Stimulated activated CD4-positive, alpha-beta T cell treated with anti-CD3 and anti-CD28 coated beads, TNF-alpha, amount 100 ng/mL, for 48 hours (primary cell): ENCODE data around the gene KCNQ1OT1.

Experiments used
- DNase-seq, 3 donors: peaks; one replicate each; pipeline ENCODE4 v3.0.0-alpha.2; 2020; ENCODE audit warnings: low read depth in 3 of 3

The KCNQ1OT1 gene

GRCh38 chr11:2686360-2687222 is 13.2 kb downstream of the KCNQ1OT1 start:
- DNase-seq: no peak

- DNase-seq: no peak
Observed at GRCh38 chr11:2685566-2686359, 14.0 kb downstream of the KCNQ1OT1 start.

DNA sequence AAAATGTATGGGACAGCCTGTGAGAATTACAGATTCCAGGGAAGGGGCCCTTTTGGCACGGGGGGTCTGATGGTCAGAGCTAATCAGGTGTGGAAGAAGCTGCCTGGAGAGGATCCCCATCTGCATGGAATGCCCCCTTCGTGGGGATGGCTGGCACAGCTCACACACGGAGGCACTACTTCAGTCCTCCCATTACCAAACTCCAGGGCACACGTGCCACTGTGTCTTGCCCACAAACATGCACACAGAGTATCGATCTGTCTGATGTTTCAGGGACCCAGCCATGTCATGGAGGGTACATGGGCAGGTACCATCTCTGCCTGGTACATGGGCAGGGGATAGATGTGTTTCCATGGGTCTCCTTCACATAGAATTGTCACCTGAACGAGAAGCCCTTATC is 14.7 kb downstream of the KCNQ1OT1 start:
- DNase-seq: no peak

DNA sequence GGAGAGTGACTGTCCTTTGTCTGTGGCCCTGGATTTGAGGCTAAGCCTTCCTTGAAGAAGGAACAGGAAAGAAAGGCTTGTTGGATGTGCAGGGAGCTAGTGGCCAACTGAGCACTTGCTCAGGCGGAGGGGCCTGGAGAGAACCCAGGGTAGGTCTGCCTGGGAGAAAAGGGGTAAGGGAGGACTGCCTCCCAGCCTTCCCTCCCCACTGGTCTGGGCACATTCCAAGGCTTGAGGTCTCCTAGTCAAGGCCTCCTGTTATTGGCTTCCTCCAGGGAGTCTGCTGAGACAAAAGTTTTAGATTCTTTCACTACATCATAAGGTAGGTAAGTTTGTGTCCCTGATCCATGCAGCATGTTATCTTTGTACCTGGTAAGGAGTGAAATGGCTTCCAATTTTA is 15.2 kb downstream of the KCNQ1OT1 start:
- DNase-seq: no peak

DNA sequence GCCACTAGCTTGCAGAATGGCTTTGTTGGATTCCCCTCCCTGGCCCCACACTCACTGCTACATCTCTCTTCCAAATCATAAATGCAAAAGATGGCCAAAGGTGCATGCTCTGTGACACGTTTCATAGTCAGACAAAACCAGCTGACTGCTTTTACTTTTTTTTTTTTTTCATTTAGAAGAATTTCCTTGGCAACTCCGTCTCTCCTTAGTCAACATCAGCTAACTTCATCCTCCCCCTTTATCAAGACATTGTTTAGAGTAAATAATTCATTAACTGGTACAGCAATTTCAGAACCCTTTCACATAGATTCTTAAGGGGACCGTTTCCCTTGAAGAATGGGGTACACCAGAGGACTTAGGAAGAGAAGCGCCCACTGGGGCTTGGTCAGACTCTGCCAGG is 16.0 kb downstream of the KCNQ1OT1 start:
- DNase-seq: no peak

- no peak for DNase-seq
Observed at GRCh38 chr11:2681408-2682145, 18.2 kb downstream of the KCNQ1OT1 start.

DNA sequence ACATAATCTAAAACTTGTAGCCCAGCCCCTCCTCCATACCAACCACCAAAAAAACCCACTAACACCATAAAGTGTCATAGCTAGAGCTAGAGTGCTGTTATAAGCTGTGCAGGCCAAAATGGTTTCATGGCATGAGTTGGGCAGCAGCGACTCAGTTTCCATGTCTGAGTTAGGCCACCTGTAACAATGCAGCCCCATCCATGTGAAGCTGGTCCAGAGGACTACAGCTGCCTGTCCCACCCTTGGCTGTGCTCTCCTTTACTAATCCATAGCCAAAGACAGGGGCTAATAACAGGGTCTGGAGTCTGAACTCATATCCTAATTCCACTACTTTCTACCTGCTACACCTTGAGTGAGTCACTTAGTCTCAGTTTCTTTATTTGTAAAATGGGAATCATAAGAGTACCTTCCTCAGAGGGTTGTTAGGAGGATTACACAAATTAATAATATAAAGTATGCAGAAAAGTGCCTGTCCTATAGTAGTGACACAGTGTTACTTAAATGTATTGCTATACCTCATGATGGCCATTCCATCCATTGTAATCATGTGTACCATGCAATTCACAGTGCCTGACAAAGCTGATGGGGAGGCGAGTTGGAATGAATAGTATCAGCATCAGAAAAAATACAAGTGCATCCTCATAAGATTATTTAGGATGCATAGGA is 20.6 kb downstream of the KCNQ1OT1 start:
- DNase-seq: no peak

- no peak for DNase-seq
Observed at GRCh38 chr11:2678396-2678795, 21.4 kb downstream of the KCNQ1OT1 start.

DNA sequence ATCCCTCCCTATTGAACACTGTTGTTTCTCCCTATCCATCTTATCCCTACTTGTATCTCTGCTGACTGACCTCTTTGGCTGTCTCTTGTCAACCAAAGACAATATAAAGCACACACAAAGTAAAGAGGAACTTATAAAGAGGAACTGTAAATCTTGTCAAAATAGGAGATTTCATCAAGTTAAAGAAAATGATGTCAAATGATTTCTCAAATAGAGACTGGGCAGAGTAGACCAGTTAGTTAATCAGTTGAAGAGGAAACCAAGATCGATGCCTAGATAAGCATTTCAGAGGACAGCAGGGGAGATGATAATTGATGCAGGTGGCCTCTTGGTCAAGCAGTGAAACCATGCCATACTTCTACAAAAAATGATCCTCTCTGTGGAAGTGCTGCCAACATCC is 22.7 kb downstream of the KCNQ1OT1 start:
- DNase-seq: no peak

DNA sequence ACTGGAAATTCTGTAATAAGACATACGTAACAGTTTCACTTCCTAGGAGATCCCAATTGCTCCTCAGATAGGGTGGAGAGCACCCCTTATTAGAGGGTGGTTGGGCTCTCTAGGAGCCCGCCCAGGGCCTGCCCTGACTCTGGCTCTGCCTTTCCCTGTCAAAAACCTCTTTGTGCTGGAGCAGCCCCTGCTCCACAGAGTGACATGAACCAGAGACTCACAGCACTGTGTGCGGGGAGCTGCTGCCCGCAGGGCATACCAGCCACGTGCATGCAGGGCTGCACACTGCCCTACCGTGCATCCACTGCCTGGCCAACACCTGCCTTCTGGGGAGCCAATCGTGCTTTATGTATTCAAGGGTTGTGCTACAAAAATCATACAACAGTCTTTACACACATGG is 24.3 kb downstream of the KCNQ1OT1 start:
- no peak for DNase-seq

- DNase-seq: no peak
Observed at GRCh38 chr11:2674658-2675131, 25.1 kb downstream of the KCNQ1OT1 start.

DNA sequence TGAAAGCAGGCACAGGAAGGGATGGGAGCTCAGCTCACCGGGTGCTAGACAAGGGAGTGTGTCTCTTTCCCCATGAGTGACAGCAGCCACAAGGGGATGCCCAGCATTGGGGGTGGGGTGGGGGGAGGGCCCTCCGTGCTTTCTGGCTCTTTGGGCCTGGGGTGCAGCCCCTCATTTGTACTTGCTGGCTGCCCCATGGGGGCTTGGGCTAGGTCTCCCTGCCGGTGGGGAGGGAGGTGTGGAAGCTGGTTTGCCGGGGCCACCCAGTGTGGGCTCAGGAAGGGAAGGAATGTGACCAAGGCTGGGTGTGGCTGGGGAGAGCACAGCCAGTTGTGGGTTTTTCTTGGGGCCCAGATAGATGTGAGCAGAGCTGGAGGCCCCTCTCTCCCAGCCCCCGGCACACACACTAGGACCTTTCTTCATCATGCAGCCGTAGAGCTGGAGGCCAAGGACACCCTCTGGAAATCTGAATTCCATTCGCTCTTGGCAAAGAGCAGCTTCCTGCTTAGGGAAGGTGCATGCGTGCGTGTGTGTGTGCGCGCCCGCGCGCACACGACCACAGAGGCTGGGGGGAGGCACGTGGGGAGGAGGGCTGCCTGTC is 25.8 kb downstream of the KCNQ1OT1 start:
- DNase-seq: no peak

DNA sequence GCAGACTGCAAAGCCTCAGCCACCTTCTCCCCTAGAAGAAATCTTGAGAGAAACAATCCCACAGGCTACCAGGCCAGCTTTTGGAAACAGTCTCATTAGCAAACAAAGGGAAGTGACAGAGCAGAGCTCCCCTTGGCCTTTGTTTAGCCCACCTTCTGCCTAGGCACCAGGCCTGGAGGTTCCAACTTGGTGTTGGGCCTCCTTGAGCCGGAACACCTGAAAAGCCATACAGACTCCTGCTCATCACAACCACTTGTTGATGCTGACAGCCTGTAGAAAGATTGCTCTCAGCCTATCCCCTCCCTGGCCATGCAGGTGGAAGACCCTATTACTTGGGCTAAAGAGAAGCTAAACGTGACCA is 26.6 kb downstream of the KCNQ1OT1 start:
- DNase-seq: no peak

GRCh38 chr11:2672553-2673249 is 27.1 kb downstream of the KCNQ1OT1 start:
- no peak for DNase-seq

- no peak for DNase-seq
Observed at GRCh38 chr11:2671748-2672147, 28.0 kb downstream of the KCNQ1OT1 start.

GRCh38 chr11:2670541-2671100 is 29.2 kb downstream of the KCNQ1OT1 start:
- DNase-seq: no peak

DNA sequence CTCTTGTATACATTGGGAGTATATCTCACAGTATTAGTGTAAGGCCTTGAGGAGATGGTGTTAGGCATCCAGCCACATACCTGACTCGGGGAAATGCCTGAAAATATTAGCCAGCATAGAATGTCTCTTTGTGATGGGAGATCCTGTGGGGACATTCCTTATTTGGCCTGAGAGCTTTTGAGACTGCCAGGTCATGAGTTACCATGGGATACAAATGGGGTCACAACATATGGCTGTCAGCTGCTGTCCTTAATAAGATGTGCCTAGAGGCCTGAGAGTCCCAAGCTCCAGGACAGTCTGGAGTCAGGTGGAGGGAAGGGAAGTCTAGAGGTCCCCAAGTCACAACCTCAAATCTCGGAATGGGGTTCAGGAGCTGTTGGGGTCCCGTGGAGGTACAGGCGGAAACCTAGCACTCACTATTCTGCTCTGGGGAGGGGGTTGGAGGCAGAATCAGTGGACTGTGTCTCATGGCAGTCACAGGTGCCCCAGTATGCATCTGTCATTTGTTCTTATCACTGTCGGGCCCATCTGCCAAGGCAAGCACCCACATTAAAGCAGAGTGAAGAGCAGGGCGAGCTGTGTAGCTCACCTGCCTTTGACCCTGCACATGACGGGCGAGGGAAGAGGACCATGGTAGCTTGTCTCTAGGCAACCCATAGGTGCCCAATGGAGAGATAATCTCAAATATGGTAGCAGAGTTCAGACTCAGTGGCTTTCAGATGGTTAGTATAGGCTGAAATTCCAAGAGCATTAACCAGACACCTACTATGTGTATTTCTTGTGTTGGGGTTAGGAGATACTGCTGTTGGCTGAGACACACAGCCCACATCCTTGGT is 29.9 kb downstream of the KCNQ1OT1 start:
- no peak for DNase-seq

- no peak for DNase-seq
Observed at GRCh38 chr11:2668876-2669275, 30.9 kb downstream of the KCNQ1OT1 start.

GRCh38 chr11:2667940-2668339 is 31.9 kb downstream of the KCNQ1OT1 start:
- DNase-seq: no peak
